HL-60 (cell line): ENCODE data around the gene TDRD9.

Source experiments
- CTCF ChIP-seq: IDR thresholded peaks from one replicate; pipeline ENCODE4 v1.5.1; 2011; ENCODE audit warnings: low read length, control low read depth, inconsistent platforms; ENCODE audit not compliant: insufficient read depth
- POLR2AphosphoS5 ChIP-seq: IDR thresholded peaks from 2 replicates; pipeline ENCODE4 v1.6.1; 2012; ENCODE audit warnings: low read depth
- REST ChIP-seq: IDR thresholded peaks from 2 replicates; pipeline ENCODE4 v1.6.1; 2012; ENCODE audit warnings: low read depth; ENCODE audit not compliant: insufficient replicate concordance

- no peak for TF ChIP-seq POLR2AphosphoS5
- TF ChIP-seq CTCF, result no peak
- TF ChIP-seq REST, result no peak
Measured at GRCh38 chr14:104037074-104037473, 108.8 kb downstream of the TDRD9 start.
